ENCODE data around the gene THAP8.

Gene THAP8

DNA sequence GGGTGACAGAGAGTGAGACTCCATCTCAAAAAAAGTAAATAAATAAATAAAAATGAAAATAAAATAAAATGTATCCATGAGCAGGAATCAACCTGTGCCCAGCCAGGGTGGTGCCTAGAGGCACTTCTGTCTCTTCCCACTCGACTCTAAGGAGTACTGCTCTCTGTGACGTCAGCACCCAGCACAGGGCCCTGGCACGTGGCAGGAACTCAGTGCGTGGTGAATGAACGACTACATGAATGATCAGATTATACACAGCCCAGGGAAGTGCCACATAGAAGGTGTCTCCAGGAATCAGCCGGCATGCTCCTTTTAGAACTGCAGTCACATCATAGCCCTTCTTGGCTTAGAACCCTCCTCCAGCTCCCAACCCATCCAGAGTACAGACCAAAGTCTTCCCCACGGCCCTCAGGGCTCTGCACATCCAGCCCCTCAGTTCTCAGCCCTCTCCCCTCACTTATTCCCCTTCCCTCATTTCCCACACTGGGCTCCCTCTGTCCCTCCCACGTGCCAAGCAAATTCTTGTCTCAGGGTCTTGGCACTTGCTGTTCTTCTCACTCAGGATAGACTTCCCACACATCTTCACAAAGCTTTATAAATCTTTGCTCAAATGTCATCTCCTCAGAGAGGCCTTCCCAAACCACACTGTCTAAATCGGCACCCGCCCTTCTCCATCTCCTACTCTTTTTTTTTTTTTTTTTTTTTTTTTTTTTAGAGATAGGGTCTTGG, 25.6 kb downstream of the THAP8 start:
- H3K27me3 ChIP-seq (ENCODE audit: low read length): no peaks in the 10 kb centered on the region
- H3F3A ChIP-seq (ENCODE audit: insufficient read depth): no peaks in the 10 kb centered on the region
- no peak overlapping the region for H2AFZ ChIP-seq (ENCODE audit: low read depth, low read length, severe bottlenecking)
- H3K9me2 ChIP-seq (replicated peaks; ENCODE audit: insufficient read depth, low read length): no peaks in the 10 kb centered on the region
- H4K20me1 ChIP-seq (ENCODE audit: low read depth, low read length): no peaks in the 10 kb centered on the region
- H3K9ac ChIP-seq (ENCODE audit: low read length): no peak overlapping the region
- no peak overlapping the region for H3K27ac ChIP-seq (ENCODE audit: low read depth, low read length)
- H3K9me3 ChIP-seq (ENCODE audit: insufficient read depth, low read length): no peaks in the 10 kb centered on the region
- TF ChIP-seq, protein P1, sequence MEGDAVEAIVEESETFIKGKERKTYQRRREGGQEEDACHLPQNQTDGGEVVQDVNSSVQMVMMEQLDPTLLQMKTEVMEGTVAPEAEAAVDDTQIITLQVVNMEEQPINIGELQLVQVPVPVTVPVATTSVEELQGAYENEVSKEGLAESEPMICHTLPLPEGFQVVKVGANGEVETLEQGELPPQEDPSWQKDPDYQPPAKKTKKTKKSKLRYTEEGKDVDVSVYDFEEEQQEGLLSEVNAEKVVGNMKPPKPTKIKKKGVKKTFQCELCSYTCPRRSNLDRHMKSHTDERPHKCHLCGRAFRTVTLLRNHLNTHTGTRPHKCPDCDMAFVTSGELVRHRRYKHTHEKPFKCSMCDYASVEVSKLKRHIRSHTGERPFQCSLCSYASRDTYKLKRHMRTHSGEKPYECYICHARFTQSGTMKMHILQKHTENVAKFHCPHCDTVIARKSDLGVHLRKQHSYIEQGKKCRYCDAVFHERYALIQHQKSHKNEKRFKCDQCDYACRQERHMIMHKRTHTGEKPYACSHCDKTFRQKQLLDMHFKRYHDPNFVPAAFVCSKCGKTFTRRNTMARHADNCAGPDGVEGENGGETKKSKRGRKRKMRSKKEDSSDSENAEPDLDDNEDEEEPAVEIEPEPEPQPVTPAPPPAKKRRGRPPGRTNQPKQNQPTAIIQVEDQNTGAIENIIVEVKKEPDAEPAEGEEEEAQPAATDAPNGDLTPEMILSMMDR (IDR thresholded peaks at IDR 0.05; ENCODE audit: insufficient read depth, low read length, poor library complexity, severe bottlenecking): no peak
- no peak for TF ChIP-seq EZH2phosphoT487 (conservative IDR thresholded peaks at IDR 0.05; ENCODE audit: low read length)
- H3K36me3 ChIP-seq (ENCODE audit: low read length): no peaks in the 10 kb centered on the region
- no peaks in the 10 kb centered on the region for H3K79me2 ChIP-seq (ENCODE audit: insufficient read depth, low read length)
- no peak overlapping the region for H3K4me2 ChIP-seq (ENCODE audit: low read depth, low read length, poor library complexity, severe bottlenecking)
- H3K4me3 ChIP-seq (ENCODE audit: insufficient read depth, low read length, poor library complexity, severe bottlenecking): no peak overlapping the region

DNA sequence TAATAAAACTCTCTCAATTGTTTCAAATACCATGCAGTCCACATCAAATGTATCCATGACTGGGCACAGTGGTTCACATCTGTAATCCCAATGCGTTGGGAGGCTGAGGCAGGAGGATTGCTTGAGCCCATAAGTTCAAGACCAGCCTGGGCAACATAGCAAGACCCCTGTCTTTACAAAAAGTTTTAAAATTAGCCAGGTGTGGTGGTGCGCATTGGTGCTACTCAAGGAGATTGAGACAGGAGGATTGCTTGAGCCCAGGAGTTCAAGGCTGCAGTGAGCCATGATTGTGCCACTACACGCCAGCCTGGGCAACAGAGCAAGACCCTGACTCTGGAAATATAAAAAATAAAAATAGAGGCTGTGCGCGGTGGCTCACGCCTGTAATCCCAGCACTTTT, 26.4 kb downstream of the THAP8 start:
- Histone ChIP-seq H3K9me2 (replicated peaks; ENCODE audit: insufficient read depth, low read length) (no peaks in the 10 kb centered on the region), H3K4me3 (ENCODE audit: insufficient read depth, low read length, poor library complexity, severe bottlenecking) (no peak overlapping the region), H3K36me3 (ENCODE audit: low read length) (no peaks in the 10 kb centered on the region), H3K4me2 (ENCODE audit: low read depth, low read length, poor library complexity, severe bottlenecking) (no peak overlapping the region), H3F3A (ENCODE audit: insufficient read depth) (no peaks in the 10 kb centered on the region), H3K79me2 (ENCODE audit: insufficient read depth, low read length) (no peaks in the 10 kb centered on the region), H3K9ac (ENCODE audit: low read length) (no peak overlapping the region), H3K27me3 (ENCODE audit: low read length) (no peaks in the 10 kb centered on the region), H3K9me3 (ENCODE audit: insufficient read depth, low read length) (no peaks in the 10 kb centered on the region), H3K27ac (ENCODE audit: low read depth, low read length) (no peak overlapping the region), H4K20me1 (ENCODE audit: low read depth, low read length) (no peaks in the 10 kb centered on the region), H2AFZ (ENCODE audit: low read depth, low read length, severe bottlenecking) (no peak overlapping the region)
- TF ChIP-seq, protein P1 (IDR thresholded peaks at IDR 0.05; ENCODE audit: insufficient read depth, low read length, poor library complexity, severe bottlenecking): no peak
- TF ChIP-seq EZH2phosphoT487 (conservative IDR thresholded peaks at IDR 0.05; ENCODE audit: low read length): no peak

DNA sequence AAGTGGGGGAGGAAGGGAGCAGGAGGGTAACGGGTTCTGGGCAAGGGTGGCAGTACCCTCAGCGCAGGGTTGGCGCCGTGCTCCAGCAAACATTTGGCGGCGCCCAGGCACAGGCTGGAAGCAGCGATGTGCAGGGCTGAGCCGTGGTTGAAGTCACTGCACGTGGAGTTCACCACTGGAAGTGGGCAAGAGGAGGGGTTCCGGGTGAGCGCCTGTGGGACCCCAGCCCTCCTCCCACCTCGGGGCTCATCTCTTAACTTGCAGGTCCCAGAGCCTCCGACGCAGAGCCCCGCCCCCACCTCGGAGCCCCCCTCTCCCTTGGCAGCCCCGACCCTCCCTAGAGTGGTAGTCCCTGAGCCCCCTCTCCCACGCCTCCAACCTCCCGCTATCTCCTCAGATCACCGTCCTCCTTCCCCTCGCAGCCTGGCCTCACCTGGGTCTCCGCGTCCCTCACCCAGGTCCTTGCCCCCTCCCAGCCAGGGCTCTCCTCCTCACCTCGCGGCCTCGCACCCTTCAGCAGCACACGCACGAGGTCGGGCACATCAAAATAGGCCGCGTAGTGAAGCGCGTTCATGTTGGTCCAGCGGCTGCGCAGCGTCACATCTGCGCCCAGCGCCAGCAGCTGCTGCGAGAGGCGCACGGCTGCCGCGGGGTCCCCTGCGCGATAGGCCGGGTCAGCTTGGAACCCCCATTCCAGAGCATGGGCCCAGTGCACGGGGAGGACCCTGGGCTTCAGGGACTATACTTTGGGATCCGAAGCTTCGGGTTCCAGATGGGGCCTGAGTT, 27.8 kb downstream of the THAP8 start:
- Histone ChIP-seq H4K20me1 (ENCODE audit: low read depth, low read length) (no peaks in the 10 kb centered on the region), H3K27ac (ENCODE audit: low read depth, low read length) (no peak overlapping the region), H3F3A (ENCODE audit: insufficient read depth) (no peaks in the 10 kb centered on the region), H3K4me2 (ENCODE audit: low read depth, low read length, poor library complexity, severe bottlenecking) (no peak overlapping the region), H2AFZ (ENCODE audit: low read depth, low read length, severe bottlenecking) (no peak overlapping the region), H3K9me3 (ENCODE audit: insufficient read depth, low read length) (no peaks in the 10 kb centered on the region), H3K79me2 (ENCODE audit: insufficient read depth, low read length) (no peaks in the 10 kb centered on the region), H3K9ac (ENCODE audit: low read length) (no peak overlapping the region), H3K36me3 (ENCODE audit: low read length) (no peaks in the 10 kb centered on the region), H3K4me3 (ENCODE audit: insufficient read depth, low read length, poor library complexity, severe bottlenecking) (no peak overlapping the region), H3K9me2 (replicated peaks; ENCODE audit: insufficient read depth, low read length) (no peaks in the 10 kb centered on the region), H3K27me3 (ENCODE audit: low read length) (no peaks in the 10 kb centered on the region)
- TF ChIP-seq, protein P1 (IDR thresholded peaks at IDR 0.05; ENCODE audit: insufficient read depth, low read length, poor library complexity, severe bottlenecking): no peak
- TF ChIP-seq EZH2phosphoT487 (conservative IDR thresholded peaks at IDR 0.05; ENCODE audit: low read length): no peak

Data from SU-DHL-6 (cell line).